C4-2B (cell line): ENCODE data around the gene MTRR.

Experiments used
- ZFX ChIP-seq: fragments of 450-650 bp; IDR thresholded peaks from 2 replicates; pipeline ENCODE4 v1.6.1; 2017
- TF ChIP-seq, protein P1 (sequence below): fragments of 450-650 bp; conservative IDR thresholded peaks from 2 replicates; pipeline ENCODE4 v1.5.1; 2017; ENCODE audit warnings: mild to moderate bottlenecking

- TF ChIP-seq, protein P1, sequence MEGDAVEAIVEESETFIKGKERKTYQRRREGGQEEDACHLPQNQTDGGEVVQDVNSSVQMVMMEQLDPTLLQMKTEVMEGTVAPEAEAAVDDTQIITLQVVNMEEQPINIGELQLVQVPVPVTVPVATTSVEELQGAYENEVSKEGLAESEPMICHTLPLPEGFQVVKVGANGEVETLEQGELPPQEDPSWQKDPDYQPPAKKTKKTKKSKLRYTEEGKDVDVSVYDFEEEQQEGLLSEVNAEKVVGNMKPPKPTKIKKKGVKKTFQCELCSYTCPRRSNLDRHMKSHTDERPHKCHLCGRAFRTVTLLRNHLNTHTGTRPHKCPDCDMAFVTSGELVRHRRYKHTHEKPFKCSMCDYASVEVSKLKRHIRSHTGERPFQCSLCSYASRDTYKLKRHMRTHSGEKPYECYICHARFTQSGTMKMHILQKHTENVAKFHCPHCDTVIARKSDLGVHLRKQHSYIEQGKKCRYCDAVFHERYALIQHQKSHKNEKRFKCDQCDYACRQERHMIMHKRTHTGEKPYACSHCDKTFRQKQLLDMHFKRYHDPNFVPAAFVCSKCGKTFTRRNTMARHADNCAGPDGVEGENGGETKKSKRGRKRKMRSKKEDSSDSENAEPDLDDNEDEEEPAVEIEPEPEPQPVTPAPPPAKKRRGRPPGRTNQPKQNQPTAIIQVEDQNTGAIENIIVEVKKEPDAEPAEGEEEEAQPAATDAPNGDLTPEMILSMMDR: no peak
- no peak for TF ChIP-seq ZFX
Observed at GRCh38 chr5:7894860-7895259, 25.9 kb downstream of the MTRR start.
